ENCODE measurements around the gene PTAR1. TPM values are rescaled to one million over a fixed set of nuclear protein-coding genes. Genes with fewer than 3 reads are reported as not detected.

The PTAR1 gene
- total and polyA plus RNA-seq, 7 donors = 7.2 to 79.6 (median 39.5) TPM

DNA sequence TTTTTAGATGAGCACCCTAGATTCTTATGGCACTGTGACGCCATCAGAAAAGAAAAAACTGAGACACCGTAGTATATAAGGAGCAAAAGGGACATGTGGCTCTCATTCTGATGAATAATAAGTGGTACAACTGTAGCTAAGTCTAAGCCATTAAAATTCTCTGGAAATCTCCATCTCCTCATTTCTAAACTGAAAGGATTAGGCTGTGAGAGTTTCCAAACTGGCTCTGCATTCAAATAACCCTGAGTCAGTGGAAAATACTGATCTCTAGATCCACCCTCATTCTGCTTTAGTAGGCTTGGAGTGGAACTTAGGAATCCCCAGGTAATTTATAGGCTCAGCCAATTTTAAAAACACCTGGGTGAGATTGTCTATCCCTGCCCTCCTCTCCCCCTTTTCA lies 28.5 kb downstream of the PTAR1 start:
- DNase-seq = no peak
- H3K27ac ChIP-seq = no peak overlapping the region
- intact Hi-C loops (cut with DNase I) = no loop called here
- no peak overlapping the region for H3K4me3 ChIP-seq
- H3K4me1 ChIP-seq = no peaks in the 10 kb centered on the region
- TF ChIP-seq, protein P1, sequence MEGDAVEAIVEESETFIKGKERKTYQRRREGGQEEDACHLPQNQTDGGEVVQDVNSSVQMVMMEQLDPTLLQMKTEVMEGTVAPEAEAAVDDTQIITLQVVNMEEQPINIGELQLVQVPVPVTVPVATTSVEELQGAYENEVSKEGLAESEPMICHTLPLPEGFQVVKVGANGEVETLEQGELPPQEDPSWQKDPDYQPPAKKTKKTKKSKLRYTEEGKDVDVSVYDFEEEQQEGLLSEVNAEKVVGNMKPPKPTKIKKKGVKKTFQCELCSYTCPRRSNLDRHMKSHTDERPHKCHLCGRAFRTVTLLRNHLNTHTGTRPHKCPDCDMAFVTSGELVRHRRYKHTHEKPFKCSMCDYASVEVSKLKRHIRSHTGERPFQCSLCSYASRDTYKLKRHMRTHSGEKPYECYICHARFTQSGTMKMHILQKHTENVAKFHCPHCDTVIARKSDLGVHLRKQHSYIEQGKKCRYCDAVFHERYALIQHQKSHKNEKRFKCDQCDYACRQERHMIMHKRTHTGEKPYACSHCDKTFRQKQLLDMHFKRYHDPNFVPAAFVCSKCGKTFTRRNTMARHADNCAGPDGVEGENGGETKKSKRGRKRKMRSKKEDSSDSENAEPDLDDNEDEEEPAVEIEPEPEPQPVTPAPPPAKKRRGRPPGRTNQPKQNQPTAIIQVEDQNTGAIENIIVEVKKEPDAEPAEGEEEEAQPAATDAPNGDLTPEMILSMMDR (IDR thresholded peaks at IDR 0.05) = no peak
- TF ChIP-seq EP300 (IDR thresholded peaks at IDR 0.05) = no peak
- TF ChIP-seq POLR2A (IDR thresholded peaks at IDR 0.05) = no peak
- TF ChIP-seq POLR2AphosphoS5 (IDR thresholded peaks at IDR 0.05) = no peak
- H3K27me3 ChIP-seq = no peaks in the 10 kb centered on the region
- H3K36me3 ChIP-seq = peaks cover 0 to 67% (median 24%) of the 10 kb centered on the region in 4 donors
- 98% methylated on average over 2 of the region's 2 CpGs for WGBS, 2 donors
- no peaks in the 10 kb centered on the region for H3K9me3 ChIP-seq

- no peak for TF ChIP-seq POLR2A (IDR thresholded peaks at IDR 0.05)
- no peak for TF ChIP-seq POLR2AphosphoS5 (IDR thresholded peaks at IDR 0.05)
- TF ChIP-seq, protein P1 (IDR thresholded peaks at IDR 0.05) = no peak
- no peak for TF ChIP-seq EP300 (IDR thresholded peaks at IDR 0.05)
- no peaks in the 10 kb centered on the region for H3K27me3 ChIP-seq
- DNase-seq = no peak
- H3K9me3 ChIP-seq = no peaks in the 10 kb centered on the region
- H3K4me3 ChIP-seq = no peak overlapping the region
- no peaks in the 10 kb centered on the region for H3K4me1 ChIP-seq
- H3K27ac ChIP-seq = no peak overlapping the region
- H3K36me3 ChIP-seq = peaks cover 0 to 72% (median 9%) of the 10 kb centered on the region in 4 donors
- 18 to 76% methylated on average over 2 of the region's 2 CpGs for WGBS, 2 donors
- intact Hi-C loops (cut with DNase I) = no loop called here
Measured at GRCh38 chr9:69719983-69720382, 39.8 kb downstream of the PTAR1 start.

GRCh38 chr9:69719367-69719766 lies 40.4 kb downstream of the PTAR1 start:
- no peak for TF ChIP-seq EP300 (IDR thresholded peaks at IDR 0.05)
- TF ChIP-seq, protein P1 (IDR thresholded peaks at IDR 0.05) = no peak
- no peak for TF ChIP-seq POLR2AphosphoS5 (IDR thresholded peaks at IDR 0.05)
- no peak for TF ChIP-seq POLR2A (IDR thresholded peaks at IDR 0.05)
- intact Hi-C loops (cut with DNase I) = no loop called here
- H3K27ac ChIP-seq = no peak overlapping the region
- DNase-seq = no peak
- no peaks in the 10 kb centered on the region for H3K9me3 ChIP-seq
- H3K36me3 ChIP-seq = peaks cover 0 to 72% (median 9%) of the 10 kb centered on the region in 4 donors
- no peaks in the 10 kb centered on the region for H3K4me1 ChIP-seq
- no peaks in the 10 kb centered on the region for H3K27me3 ChIP-seq
- WGBS, 2 donors = 58 to 83% methylated on average over 3 of the region's 3 CpGs
- H3K4me3 ChIP-seq = no peak overlapping the region

DNA sequence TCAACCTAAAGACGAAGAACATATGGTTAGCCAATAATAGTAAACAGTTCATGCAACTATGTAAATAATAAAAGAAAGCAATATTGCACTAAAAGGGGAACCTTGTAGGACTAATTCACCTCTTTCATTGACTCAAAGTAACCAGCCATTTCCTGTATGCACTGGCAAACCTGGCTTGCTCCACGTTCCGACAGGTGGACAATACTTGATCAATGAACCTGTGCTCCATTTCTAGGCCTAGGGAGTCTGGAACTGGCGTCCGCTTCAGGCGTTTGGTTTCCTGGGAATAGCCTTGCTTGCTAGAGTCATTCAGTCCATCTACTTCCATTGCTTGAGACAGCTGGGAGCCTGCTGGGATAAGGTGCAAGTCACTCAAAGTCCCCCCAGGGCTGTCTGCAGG lies 41.6 kb downstream of the PTAR1 start:
- H3K4me1 ChIP-seq = no peaks in the 10 kb centered on the region
- no peak for DNase-seq
- TF ChIP-seq EP300 (IDR thresholded peaks at IDR 0.05) (no peak), POLR2AphosphoS5 (IDR thresholded peaks at IDR 0.05) (no peak), POLR2A (IDR thresholded peaks at IDR 0.05) (no peak)
- TF ChIP-seq, protein P1 (IDR thresholded peaks at IDR 0.05) = no peak
- intact Hi-C loops (cut with DNase I) = no loop called here
- H3K9me3 ChIP-seq = no peaks in the 10 kb centered on the region
- 24 to 71% methylated on average over 6 of the region's 6 CpGs for WGBS, 2 donors
- peaks cover 0 to 66% (median 9%) of the 10 kb centered on the region in 4 donors for H3K36me3 ChIP-seq
- H3K27ac ChIP-seq = no peak overlapping the region
- no peak overlapping the region for H3K4me3 ChIP-seq
- no peaks in the 10 kb centered on the region for H3K27me3 ChIP-seq

DNA sequence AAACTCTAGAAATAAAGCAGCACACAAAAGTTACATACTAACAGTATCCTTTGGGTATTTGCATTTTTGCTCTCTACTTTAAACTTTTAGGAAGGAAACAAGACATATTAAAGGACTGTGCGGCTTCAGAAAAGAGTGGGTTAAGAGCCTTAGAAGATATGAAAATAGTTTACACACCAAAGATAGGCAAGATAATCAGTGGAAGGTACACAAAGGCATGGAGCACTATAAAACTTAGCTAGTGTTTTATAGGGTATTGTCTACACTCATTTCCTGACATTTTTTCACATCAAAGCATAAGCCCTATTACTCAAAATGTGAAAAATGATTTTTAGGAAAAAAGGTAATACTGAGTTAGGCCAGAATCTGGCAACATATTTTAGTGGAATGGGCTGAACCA lies 44.0 kb downstream of the PTAR1 start:
- no peak overlapping the region for H3K27ac ChIP-seq
- 21 to 79% methylated on average over 1 of the region's 1 CpG for WGBS, 2 donors
- intact Hi-C loops (cut with DNase I) = no loop called here
- DNase-seq = no peak
- H3K36me3 ChIP-seq = peaks cover 0 to 65% (median 7%) of the 10 kb centered on the region in 4 donors
- TF ChIP-seq, protein P1 (IDR thresholded peaks at IDR 0.05) = no peak
- no peaks in the 10 kb centered on the region for H3K4me1 ChIP-seq
- H3K27me3 ChIP-seq = no peaks in the 10 kb centered on the region
- H3K4me3 ChIP-seq = no peak overlapping the region
- H3K9me3 ChIP-seq = no peaks in the 10 kb centered on the region
